Endometrial microvascular endothelial cells (primary cell): ENCODE results near the gene COPS2. TPM values are rescaled to one million over a fixed set of nuclear protein-coding genes. Genes with fewer than 3 reads are reported as not detected.
"Not testable (repeated sequence)": the region's sequence is repeated elsewhere in the genome, so short reads cannot be mapped to it uniquely, and the experiment has no call there.

Experiments
- in situ Hi-C: cut with HindIII; loops from 2 replicates; pipeline ENCODE4 v1.10.0; 2017; ENCODE audit warnings: low sequenced_read_pairs, low pct_unique_long_range_greater_than_20kb; ENCODE audit errors: inconsistent ontology term
- total RNA-seq: library from RNA; depleted of rRNA; stranded (reverse); fragments of >200 nt; gene quantifications from one replicate; pipeline ENCODE4 v1.2.3, GENCODE V29; 2015; ENCODE audit errors: inconsistent ontology term

COPS2 gene
- total RNA-seq, 1 donor from 2014 or later, result 75.3 TPM

- in situ Hi-C loops, result not testable (repeated sequence)
These were observed 80.7 kb downstream of the COPS2 start for GRCh38 chr15:49074589-49075287.

Other genes starting within 250 kb of the COPS2 start
- 0.09 TPM for gene SHC4, start 191.7 kb downstream of the COPS2 start, total RNA-seq
- gene SECISBP2L, start 109.2 kb downstream of the COPS2 start, total RNA-seq, result 28.0 TPM
- 57.7 TPM for gene GALK2, start 14.6 kb upstream of the COPS2 start, total RNA-seq